OCI-LY3 (cell line): ENCODE measurements around the gene BCL2L13.

ENCODE experiments used
- H2AFZ ChIP-seq: fragments of 200-600, 300-600 bp; shearing (Covaris generic); 2 replicates; pipeline ENCODE4 v1.6.0; 2014; ENCODE audit warnings: antibody characterized with exemption, low read depth, low read length
- H3K27ac ChIP-seq: fragments of 200-600, 300-600 bp; sonication (generic); 2 replicates; pipeline ENCODE4 v1.5.1; 2014; ENCODE audit warnings: mild to moderate bottlenecking, low read length, moderate library complexity, mixed read lengths
- H3K27me3 ChIP-seq: fragments of 200-600, 300-600 bp; sonication (generic); 2 replicates; pipeline ENCODE4 v1.6.1; 2014; ENCODE audit warnings: low read depth, low read length, mixed read lengths
- H3K36me3 ChIP-seq: fragments of 200-600, 300-600 bp; sonication (generic); replicated peaks from 2 replicates; pipeline ENCODE3; 2014; ENCODE audit warnings: low read depth, low read length, mixed read lengths
- H3K4me1 ChIP-seq: fragments of 300-600, 200-600 bp; sonication (generic); 2 replicates; pipeline ENCODE4 v1.6.1; 2014; ENCODE audit warnings: low read length, mixed read lengths
- H3K4me2 ChIP-seq: fragments of 200-600, 300-600 bp; sonication (generic); 2 replicates; pipeline ENCODE4 v1.6.1; 2014; ENCODE audit warnings: low read length, mixed read lengths
- H3K4me3 ChIP-seq: fragments of 300-600, 200-600 bp; sonication (generic); 2 replicates; pipeline ENCODE4 v1.5.1; 2014; ENCODE audit warnings: antibody characterized with exemption, mild to moderate bottlenecking, low read length, moderate library complexity
- H3K79me2 ChIP-seq: fragments of 300-600, 200-600 bp; shearing (Covaris generic); 2 replicates; pipeline ENCODE4 v1.6.1; 2014; ENCODE audit warnings: mild to moderate bottlenecking, low read length, mixed read lengths
- H3K9ac ChIP-seq: fragments of 300-600, 200-600 bp; shearing (Covaris generic); 2 replicates; pipeline ENCODE4 v1.6.0; 2014; ENCODE audit warnings: mild to moderate bottlenecking, low read length, moderate library complexity
- H3K9me3 ChIP-seq: fragments of 200-600, 300-600 bp; shearing (Covaris generic); 2 replicates; pipeline ENCODE4 v1.6.1; 2014; ENCODE audit warnings: low read length, mixed read lengths; ENCODE audit not compliant: insufficient read depth
- H4K20me1 ChIP-seq: fragments of 200-600, 300-600 bp; sonication (generic); 2 replicates; pipeline ENCODE4 v1.6.1; 2016; ENCODE audit warnings: low read length, mixed read lengths; ENCODE audit not compliant: insufficient read depth
- EZH2phosphoT487 ChIP-seq: fragments of 200-600 bp; shearing (Covaris generic); IDR thresholded peaks from 2 replicates; pipeline ENCODE4 v1.6.1; 2018; ENCODE audit warnings: antibody characterized with exemption, mixed run types, low read depth
- TF ChIP-seq, protein P1 (sequence below): fragments of 200-600, 300-600 bp; sonication (generic); IDR thresholded peaks from 2 replicates; pipeline ENCODE4 v1.5.1; 2014; ENCODE audit warnings: antibody characterized with exemption, low read length, low read depth

BCL2L13 gene

DNA sequence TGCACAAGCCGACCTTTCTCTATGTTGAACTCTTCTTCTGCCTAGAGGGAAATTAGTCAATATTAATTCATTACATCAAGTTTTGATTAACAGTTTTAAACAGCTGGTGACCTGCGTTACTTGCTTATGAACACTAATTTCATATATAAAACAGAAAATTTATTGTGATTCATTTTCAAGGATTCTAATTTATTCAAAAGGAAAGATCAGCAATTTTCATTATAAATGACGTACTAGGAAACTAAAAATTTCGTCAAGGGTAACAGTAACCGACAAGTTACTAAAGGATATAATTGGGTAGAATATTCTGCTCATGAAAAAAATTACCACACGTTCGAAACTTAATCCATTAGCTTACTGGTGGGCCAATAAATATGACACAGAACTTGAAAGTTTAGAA lies 25.3 kb upstream of the BCL2L13 start:
- Histone ChIP-seq H3K27me3 (no peaks in the 10 kb centered on the region), H4K20me1 (no peaks in the 10 kb centered on the region), H2AFZ (no peak overlapping the region), H3K4me2 (no peak overlapping the region), H3K79me2 (no peaks in the 10 kb centered on the region), H3K36me3 (peaks cover 20% of the 10 kb centered on the region), H3K9ac (no peak overlapping the region), H3K4me1 (no peaks in the 10 kb centered on the region), H3K4me3 (no peak overlapping the region), H3K9me3 (no peaks in the 10 kb centered on the region), H3K27ac (no peak overlapping the region)
- TF ChIP-seq, protein P1, sequence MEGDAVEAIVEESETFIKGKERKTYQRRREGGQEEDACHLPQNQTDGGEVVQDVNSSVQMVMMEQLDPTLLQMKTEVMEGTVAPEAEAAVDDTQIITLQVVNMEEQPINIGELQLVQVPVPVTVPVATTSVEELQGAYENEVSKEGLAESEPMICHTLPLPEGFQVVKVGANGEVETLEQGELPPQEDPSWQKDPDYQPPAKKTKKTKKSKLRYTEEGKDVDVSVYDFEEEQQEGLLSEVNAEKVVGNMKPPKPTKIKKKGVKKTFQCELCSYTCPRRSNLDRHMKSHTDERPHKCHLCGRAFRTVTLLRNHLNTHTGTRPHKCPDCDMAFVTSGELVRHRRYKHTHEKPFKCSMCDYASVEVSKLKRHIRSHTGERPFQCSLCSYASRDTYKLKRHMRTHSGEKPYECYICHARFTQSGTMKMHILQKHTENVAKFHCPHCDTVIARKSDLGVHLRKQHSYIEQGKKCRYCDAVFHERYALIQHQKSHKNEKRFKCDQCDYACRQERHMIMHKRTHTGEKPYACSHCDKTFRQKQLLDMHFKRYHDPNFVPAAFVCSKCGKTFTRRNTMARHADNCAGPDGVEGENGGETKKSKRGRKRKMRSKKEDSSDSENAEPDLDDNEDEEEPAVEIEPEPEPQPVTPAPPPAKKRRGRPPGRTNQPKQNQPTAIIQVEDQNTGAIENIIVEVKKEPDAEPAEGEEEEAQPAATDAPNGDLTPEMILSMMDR, result no peak
- TF ChIP-seq EZH2phosphoT487, result no peak

DNA sequence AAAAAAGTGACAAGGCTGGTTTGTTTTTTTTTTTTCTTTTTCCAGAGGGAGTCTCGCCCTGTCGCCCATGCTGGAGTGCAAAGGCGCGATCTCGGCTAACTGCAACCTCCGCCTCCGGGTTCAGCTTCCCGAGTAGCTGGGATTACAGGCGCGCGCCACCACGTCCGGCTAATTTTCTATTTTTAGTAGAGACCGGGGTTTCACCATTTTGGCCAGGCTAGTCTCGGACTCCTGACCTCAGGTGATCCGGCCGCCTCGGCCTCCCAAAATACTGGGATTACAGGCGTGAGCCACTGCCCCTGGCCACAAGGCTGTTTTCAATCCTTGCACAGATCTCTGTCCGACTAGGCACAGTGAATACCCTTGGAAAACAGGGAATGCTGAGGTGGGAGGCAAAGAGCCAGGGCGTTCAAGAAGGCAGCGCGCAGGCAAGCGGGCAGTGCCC lies 10.6 kb upstream of the BCL2L13 start:
- Histone ChIP-seq H3K4me3 (peak overlapping the region; percentile 85), H4K20me1 (0 out of 2 replicates have a peak, but pooled peaks cover 3% of the 10 kb centered on the region), H3K36me3 (peaks cover 2% of the 10 kb centered on the region), H3K4me2 (peak overlapping the region; percentile 87), H3K9me3 (no peaks in the 10 kb centered on the region), H2AFZ (peak overlapping the region; percentile 70; the same call in 1 of the 2 replicates), H3K27ac (peak overlapping the region; percentile 38), H3K9ac (peak overlapping the region; percentile 75), H3K4me1 (peaks cover 13% of the 10 kb centered on the region), H3K27me3 (no peaks in the 10 kb centered on the region), H3K79me2 (peaks cover 54% of the 10 kb centered on the region)
- TF ChIP-seq EZH2phosphoT487, result no peak
- TF ChIP-seq, protein P1, result no peak

DNA sequence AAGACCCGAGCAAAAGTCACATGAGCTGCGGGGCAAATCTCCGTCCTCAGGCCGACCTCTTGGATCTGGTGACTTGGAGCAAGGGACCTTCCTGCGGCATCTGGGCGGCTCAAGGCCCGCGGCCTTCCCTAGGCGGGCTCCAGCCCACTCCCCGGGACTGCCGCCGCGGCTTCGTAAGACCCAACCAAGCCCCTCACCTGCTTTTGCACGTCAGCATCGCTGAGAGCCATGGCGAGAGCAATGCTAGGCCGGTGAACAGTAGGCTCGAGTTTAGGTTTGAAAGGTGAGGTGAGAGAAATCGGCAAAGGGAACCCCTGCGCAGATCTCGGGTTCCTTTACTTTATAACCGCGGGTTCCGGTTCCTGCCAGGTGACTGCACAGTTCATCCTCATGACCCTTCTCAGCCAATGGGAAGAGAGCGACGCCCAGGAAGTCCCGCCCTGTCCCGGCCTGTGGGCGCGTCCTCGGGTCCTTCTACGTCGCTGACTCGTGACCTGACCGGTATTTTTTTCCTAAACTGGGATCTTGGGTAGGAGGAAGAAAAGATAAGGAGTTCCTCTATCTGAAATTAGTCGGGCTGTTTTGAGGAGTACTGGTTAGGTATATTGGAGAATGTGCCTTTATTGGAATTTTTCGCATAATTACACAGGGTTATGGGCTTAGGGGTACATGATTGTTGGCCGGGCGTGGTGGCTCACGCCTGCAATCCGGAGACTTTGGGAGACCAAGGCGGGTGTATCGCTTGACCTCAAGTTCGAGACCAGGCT lies 10.0 kb upstream of the BCL2L13 start, which contains the start of gene ATP6V1E1:
TSS of gene ATP6V1E1 (minus strand) at position 344 of the 767 bp plus-strand sequence. CDS start at position 230, 114 bp downstream.
- peak within 1 kb of the TSS; percentile 92 for H2AFZ ChIP-seq
- H4K20me1 ChIP-seq, result 0 out of 2 replicates have a peak, but pooled peaks cover 3% of the 10 kb centered on the region
- H3K79me2 ChIP-seq, result peaks cover 52% of the 10 kb centered on the region
- H3K27me3 ChIP-seq, result no peaks in the 10 kb centered on the region
- H3K9ac ChIP-seq, result peak within 1 kb of the TSS; percentile 75
- H3K4me2 ChIP-seq, result peak within 1 kb of the TSS; percentile 87
- peaks cover 2% of the 10 kb centered on the region for H3K36me3 ChIP-seq
- peak within 1 kb of the TSS; percentile 85 for H3K4me3 ChIP-seq
- TF ChIP-seq EZH2phosphoT487, result no peak
- TF ChIP-seq, protein P1, result no peak
- peaks cover 13% of the 10 kb centered on the region for H3K4me1 ChIP-seq
- H3K27ac ChIP-seq, result peak within 1 kb of the TSS; percentile 45
- H3K9me3 ChIP-seq, result no peaks in the 10 kb centered on the region

DNA sequence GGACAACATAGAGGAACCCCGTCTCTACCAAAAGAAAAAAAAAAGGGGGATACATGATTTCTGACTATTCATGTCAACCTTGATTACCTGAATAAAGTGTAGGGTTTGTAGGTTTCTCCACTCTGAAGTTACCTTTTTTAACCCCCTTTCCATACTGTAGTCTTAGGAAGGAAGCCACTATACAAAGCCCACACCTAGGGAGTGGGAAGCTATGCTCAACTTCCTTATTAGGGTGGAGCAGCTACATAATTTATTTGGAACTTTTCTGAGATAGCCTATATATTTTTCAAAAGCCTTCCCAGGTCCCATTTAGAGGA lies 9.4 kb upstream of the BCL2L13 start:
- peak overlapping the region; percentile 75 for H3K9ac ChIP-seq
- H3K36me3 ChIP-seq, result no peaks in the 10 kb centered on the region
- peaks cover 13% of the 10 kb centered on the region for H3K4me1 ChIP-seq
- no peaks in the 10 kb centered on the region for H3K27me3 ChIP-seq
- H2AFZ ChIP-seq, result peak overlapping the region; percentile 92
- peak overlapping the region; percentile 85 for H3K4me3 ChIP-seq
- TF ChIP-seq, protein P1, result no peak
- TF ChIP-seq EZH2phosphoT487, result no peak
- H4K20me1 ChIP-seq, result no peaks in the 10 kb centered on the region
- peak overlapping the region; percentile 45 for H3K27ac ChIP-seq
- H3K4me2 ChIP-seq, result peak overlapping the region; percentile 79
- no peaks in the 10 kb centered on the region for H3K9me3 ChIP-seq
- peaks cover 47% of the 10 kb centered on the region for H3K79me2 ChIP-seq
